AG09319 (cell line): ENCODE measurements around the gene HSBP1L1.

Experiments
- DNase-seq: peaks from one replicate; pipeline ENCODE4 v3.0.0-alpha.2; 2010; ENCODE audit warnings: low read depth; ENCODE audit errors: extremely low read depth
- CTCF ChIP-seq: IDR thresholded peaks from 2 replicates; pipeline ENCODE4 v1.5.1; 2011; ENCODE audit warnings: low read depth, mild to moderate bottlenecking, inconsistent platforms, low read length, moderate library complexity

HSBP1L1 gene

DNA sequence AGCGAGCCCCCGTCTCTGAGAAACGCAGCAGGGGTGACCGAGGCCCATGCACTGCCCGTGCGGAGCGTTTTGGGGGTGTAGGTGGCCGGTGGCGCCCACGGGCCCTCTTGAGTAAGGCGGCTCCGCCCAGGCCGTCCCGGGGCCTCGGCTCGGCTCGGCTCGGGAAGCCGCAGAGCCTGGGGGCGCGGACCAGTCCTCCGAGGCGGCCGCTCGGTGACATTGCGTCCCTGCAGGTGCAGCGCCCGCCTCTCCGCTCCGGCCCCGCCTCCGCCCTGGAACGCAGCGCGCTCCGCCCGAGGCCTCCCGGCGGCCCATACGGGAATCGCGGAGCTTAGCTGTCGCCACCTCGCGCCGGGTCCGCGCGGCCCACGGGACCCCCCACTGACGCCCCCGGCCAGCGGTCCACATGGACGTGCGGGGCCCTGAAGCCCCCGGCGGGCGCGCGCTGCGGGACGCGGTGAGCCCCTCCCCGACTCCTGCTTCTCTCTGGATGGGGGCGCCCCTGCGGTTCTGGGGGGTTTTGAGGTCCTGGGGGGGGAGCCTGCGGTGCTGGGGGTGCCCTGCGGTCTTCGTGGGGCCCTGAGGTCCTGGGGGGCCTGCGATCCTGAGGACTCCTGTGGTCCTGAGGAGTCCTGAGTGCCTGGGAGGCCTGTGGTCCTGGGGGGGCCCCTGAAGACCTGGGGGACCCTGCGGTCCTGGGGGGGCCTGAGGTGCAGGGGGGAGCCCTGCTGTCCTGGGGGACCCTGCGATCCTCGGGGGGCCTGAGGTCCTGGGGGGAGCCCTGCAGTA is at the start of gene HSBP1L1:
TSS of gene HSBP1L1 (plus strand) at position 314 of the 789 bp plus-strand sequence. CDS start at position 407, 93 bp downstream.
- peak; percentile 8 for TF ChIP-seq CTCF
- no peak for DNase-seq

GRCh38 chr18:79915161-79916127 is 49.0 kb upstream of the HSBP1L1 start:
- no peak for DNase-seq
- TF ChIP-seq CTCF = no peak

DNA sequence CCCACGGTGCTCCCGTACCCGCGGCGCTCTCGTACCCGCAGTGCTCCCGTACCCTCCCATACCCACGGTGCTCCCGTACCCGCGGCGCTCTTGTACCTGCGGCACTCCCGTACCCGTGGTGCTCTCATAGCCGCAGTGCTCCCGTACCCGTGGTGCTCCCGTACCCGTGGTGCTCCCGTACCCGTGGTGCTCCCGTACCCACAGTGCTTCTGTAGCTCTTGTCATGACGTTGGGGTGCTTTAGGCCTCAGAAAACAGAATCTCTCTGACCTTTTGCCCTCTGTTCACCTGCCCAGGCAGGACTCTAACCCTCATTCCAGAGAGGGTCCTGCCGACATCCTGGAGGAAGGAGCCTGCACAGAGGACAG is 48.3 kb upstream of the HSBP1L1 start:
- TF ChIP-seq CTCF = no peak
- no peak for DNase-seq

- no peak for DNase-seq
- TF ChIP-seq CTCF = no peak
Measured at GRCh38 chr18:79916546-79917168, 47.8 kb upstream of the HSBP1L1 start.

DNA sequence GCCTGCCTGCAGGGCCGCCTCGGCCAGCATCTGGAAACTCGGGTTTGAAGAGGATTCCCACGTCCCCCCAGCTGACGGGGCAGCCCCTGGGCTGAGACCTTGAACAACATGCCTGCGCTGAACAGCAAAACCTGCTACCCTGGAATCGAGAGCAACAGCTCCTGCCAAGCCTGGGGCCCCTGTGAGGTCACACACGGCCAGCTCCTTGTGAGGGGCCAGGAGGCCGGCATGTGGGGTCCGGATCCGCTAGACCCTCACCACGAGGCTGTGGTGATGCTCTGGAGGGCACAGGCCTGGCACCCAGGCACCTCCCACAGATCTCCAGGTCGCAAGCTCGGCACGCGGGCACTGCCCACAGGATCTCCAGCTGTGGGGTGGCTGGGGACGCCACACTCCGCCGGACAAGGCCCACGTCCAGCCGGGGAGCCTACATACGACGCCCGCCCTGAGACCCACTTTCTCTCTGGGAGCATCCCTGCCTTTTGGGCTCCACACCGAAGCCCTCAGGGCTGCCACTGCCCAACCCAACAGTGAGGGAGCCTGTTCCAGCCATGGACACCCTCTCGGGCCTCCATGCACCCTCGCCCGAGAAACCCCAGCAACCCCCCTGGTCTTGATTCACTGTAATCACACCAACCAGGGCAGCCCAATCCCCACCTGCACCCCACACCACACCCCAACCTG is 47.1 kb upstream of the HSBP1L1 start:
- no peak for DNase-seq
- TF ChIP-seq CTCF = no peak

DNA sequence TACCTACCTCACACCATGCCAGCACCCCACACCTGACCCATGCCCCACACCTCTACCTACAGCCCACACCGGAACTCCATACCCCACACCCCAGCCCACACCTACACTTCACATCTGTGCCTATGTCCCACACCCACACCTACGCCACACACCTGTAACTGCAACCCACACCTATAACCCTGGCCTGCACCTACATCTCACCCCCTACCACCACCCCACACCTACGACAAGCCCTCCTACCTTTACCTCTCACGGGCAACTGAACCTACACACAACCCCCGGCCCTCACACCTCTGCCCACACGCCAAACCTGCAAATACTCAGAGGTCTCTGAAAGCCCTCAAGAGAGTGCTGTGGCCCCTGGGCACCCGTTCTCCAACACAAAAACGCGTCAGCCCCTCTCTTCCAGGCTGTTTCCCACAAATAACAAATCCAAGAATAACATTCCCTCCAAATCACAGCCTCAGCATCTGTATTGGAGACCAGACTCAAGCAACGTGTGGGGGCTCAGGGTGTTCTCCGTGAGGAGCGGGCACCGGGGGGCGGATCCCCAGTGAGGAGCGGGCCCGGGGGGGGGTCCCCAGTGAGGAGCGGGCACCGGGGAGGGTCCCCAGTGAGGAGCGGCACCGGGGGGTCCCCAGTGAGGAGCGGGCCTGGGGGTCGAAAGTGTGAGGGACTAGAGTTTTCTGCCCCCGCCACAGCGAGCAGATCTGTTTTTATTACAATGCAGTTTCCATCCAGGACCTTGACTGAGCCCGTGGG is 46.4 kb upstream of the HSBP1L1 start:
- DNase-seq = no peak
- TF ChIP-seq CTCF = no peak
